ENCODE results near the gene LRRTM4. TPM values are rescaled to one million over a fixed set of nuclear protein-coding genes. Genes with fewer than 3 reads are reported as not detected.

LRRTM4 gene
- polyA plus RNA-seq, 1 donor from 2014 or later = 37.1 TPM

DNA sequence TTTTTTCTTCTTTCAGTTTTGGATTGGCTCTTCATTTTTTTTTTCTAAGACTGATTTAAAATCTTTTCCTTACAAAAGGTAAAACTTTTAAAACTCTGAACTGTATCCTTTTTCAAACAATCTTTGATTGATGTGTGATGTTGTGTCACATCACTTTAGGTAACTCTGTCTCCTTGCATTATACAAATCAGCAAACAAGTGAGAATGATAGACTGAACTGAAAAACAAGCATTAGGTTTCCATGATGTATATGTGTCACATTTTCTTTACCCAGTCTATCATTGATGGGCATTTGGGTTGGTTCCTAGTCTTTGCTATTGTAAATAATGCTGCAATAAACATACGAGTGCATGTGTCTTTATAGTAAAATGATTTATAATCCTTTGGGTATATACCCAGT, 655.7 kb downstream of the LRRTM4 start:
- H3F3A ChIP-seq (ENCODE audit: insufficient read depth, low read length, poor library complexity, severe bottlenecking) = no peaks in the 10 kb centered on the region
- H4K20me1 ChIP-seq (ENCODE audit: insufficient read depth) = no peaks in the 10 kb centered on the region
- H3K4me3 ChIP-seq (ENCODE audit: low read length) = no peak overlapping the region
- no peaks in the 10 kb centered on the region for H3K9me2 ChIP-seq (ENCODE audit: insufficient read depth, low read length)
- H3K9ac ChIP-seq (ENCODE audit: low read length) = no peak overlapping the region
- H3K36me3 ChIP-seq (ENCODE audit: insufficient read depth, low read length) = no peaks in the 10 kb centered on the region
- H3K27ac ChIP-seq (ENCODE audit: low read length) = no peak overlapping the region
- no peaks in the 10 kb centered on the region for H3K27me3 ChIP-seq (ENCODE audit: insufficient read depth, low read depth, low read length)
- H2AFZ ChIP-seq (ENCODE audit: low read depth, low read length) = no peak overlapping the region
- TF ChIP-seq SMC3 (conservative IDR thresholded peaks at IDR 0.05; ENCODE audit: poor library complexity) (no peak), EP300 (conservative IDR thresholded peaks at IDR 0.05; ENCODE audit: poor library complexity, severe bottlenecking) (peak; percentile 54), RAD21 (conservative IDR thresholded peaks at IDR 0.05) (no peak), MXI1 (conservative IDR thresholded peaks at IDR 0.05; ENCODE audit: poor library complexity, severe bottlenecking) (no peak), POLR2AphosphoS5 (IDR thresholded peaks at IDR 0.05) (peak; percentile 79)
- H3K9me3 ChIP-seq (ENCODE audit: low read length) = no peaks in the 10 kb centered on the region
- H3K4me2 ChIP-seq (ENCODE audit: low read length) = no peak overlapping the region
- no peaks in the 10 kb centered on the region for H3K79me2 ChIP-seq (replicated peaks; ENCODE audit: insufficient read depth, low read length)

DNA sequence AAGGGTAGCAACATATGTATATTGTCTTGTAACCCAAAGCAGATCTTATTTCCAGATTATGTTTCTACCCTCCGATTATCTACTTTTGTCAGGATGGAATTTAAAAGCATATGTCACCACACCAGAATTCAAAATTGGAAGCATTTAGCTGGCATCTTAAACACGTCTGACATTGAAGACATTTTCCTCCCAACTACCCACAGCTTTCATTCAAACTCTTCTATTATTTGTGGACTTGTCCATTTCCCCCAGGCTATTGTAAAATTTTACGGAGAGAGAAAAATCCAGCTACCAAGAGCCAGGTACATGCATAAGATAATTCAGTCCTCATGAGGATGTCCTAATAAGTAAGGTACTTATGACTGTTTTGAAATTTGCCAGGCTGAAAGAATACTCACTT, 659.3 kb downstream of the LRRTM4 start:
- TF ChIP-seq EZH2 (IDR thresholded peaks at IDR 0.05; ENCODE audit: borderline replicate concordance, insufficient read depth, low read length, poor library complexity, severe bottlenecking) = no peak
- no peak for TF ChIP-seq MXI1 (conservative IDR thresholded peaks at IDR 0.05; ENCODE audit: poor library complexity, severe bottlenecking)
- TF ChIP-seq EP300 (conservative IDR thresholded peaks at IDR 0.05; ENCODE audit: poor library complexity, severe bottlenecking) = no peak
- TF ChIP-seq, protein P1, sequence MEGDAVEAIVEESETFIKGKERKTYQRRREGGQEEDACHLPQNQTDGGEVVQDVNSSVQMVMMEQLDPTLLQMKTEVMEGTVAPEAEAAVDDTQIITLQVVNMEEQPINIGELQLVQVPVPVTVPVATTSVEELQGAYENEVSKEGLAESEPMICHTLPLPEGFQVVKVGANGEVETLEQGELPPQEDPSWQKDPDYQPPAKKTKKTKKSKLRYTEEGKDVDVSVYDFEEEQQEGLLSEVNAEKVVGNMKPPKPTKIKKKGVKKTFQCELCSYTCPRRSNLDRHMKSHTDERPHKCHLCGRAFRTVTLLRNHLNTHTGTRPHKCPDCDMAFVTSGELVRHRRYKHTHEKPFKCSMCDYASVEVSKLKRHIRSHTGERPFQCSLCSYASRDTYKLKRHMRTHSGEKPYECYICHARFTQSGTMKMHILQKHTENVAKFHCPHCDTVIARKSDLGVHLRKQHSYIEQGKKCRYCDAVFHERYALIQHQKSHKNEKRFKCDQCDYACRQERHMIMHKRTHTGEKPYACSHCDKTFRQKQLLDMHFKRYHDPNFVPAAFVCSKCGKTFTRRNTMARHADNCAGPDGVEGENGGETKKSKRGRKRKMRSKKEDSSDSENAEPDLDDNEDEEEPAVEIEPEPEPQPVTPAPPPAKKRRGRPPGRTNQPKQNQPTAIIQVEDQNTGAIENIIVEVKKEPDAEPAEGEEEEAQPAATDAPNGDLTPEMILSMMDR (IDR thresholded peaks at IDR 0.05; ENCODE audit: poor library complexity, severe bottlenecking) = no peak
- no peak for TF ChIP-seq REST (IDR thresholded peaks at IDR 0.05; ENCODE audit: borderline replicate concordance)
- no peak for TF ChIP-seq SMC3 (conservative IDR thresholded peaks at IDR 0.05; ENCODE audit: poor library complexity)
- no peak for TF ChIP-seq RAD21 (conservative IDR thresholded peaks at IDR 0.05)
- TF ChIP-seq POLR2AphosphoS5 (IDR thresholded peaks at IDR 0.05) = no peak
- TF ChIP-seq TAF1 (IDR thresholded peaks at IDR 0.05; ENCODE audit: low read depth) = no peak
- Histone ChIP-seq H3F3A (ENCODE audit: insufficient read depth, low read length, poor library complexity, severe bottlenecking) (no peaks in the 10 kb centered on the region), H4K20me1 (ENCODE audit: insufficient read depth) (no peaks in the 10 kb centered on the region), H3K36me3 (ENCODE audit: insufficient read depth, low read length) (no peaks in the 10 kb centered on the region), H3K9me3 (ENCODE audit: low read length) (no peaks in the 10 kb centered on the region), H2AFZ (ENCODE audit: low read depth, low read length) (no peak overlapping the region), H3K4me3 (ENCODE audit: low read length) (no peak overlapping the region), H3K27ac (ENCODE audit: low read length) (no peak overlapping the region), H3K27me3 (ENCODE audit: insufficient read depth, low read depth, low read length) (no peaks in the 10 kb centered on the region), H3K9ac (ENCODE audit: low read length) (no peak overlapping the region), H3K79me2 (replicated peaks; ENCODE audit: insufficient read depth, low read length) (no peaks in the 10 kb centered on the region), H3K9me2 (ENCODE audit: insufficient read depth, low read length) (no peaks in the 10 kb centered on the region), H3K4me2 (ENCODE audit: low read length) (no peak overlapping the region)
